WTC11 (cell line): ENCODE results near the gene TTI1. TPM values are rescaled to one million over a fixed set of nuclear protein-coding genes. Genes with fewer than 3 reads are reported as not detected.

Experiments
- ATAC-seq: fragments of 200-7000 bp; cut with Tn5 transposase; 2 replicates; pipeline ENCODE4 v1.10.0; 2021; ENCODE audit warnings: mild to moderate bottlenecking, moderate library complexity
- CTCF ChIA-PET: fragments of 300-600 bp; sonication (Branson Sonifier 250); formaldehyde crosslinking; loops from one replicate; lab custom pipeline; 2021; ENCODE audit warnings: antibody characterized with exemption; lab: Charles Lee
- POLR2A ChIA-PET: fragments of 350-600 bp; sonication (Branson Sonifier 250); formaldehyde crosslinking; loops from one replicate; lab custom pipeline; 2021; ENCODE audit warnings: antibody characterized with exemption; lab: Charles Lee
- DNase-seq: peaks from one replicate; pipeline ENCODE4 v3.0.0; 2021; ENCODE audit warnings: low spot score
- H3K27ac Mint-ChIP-seq: 2 replicates; pipeline ENCODE4 v1.8.0; 2021; ENCODE audit warnings: mixed read lengths
- H3K27me3 Mint-ChIP-seq: 2 replicates; pipeline ENCODE4 v1.8.0; 2021; ENCODE audit warnings: low read depth, mild to moderate bottlenecking, moderate library complexity, mixed read lengths
- H3K36me3 Mint-ChIP-seq: 2 replicates; pipeline ENCODE4 v1.8.0; 2021; ENCODE audit warnings: mixed read lengths
- H3K4me1 Mint-ChIP-seq: 2 replicates; pipeline ENCODE4 v1.8.0; 2022; ENCODE audit warnings: mixed read lengths
- H3K4me3 Mint-ChIP-seq: 2 replicates; pipeline ENCODE4 v1.8.0; 2021; ENCODE audit warnings: mild to moderate bottlenecking, moderate library complexity, mixed read lengths
- H3K9me3 Mint-ChIP-seq: 2 replicates; pipeline ENCODE4 v1.8.0; 2021; ENCODE audit warnings: mixed read lengths
- ATF1 ChIP-seq: sonication (generic); formaldehyde crosslinking; IDR thresholded peaks from 2 replicates; pipeline ENCODE4 v1.8.1; 2023; ENCODE audit warnings: mild to moderate bottlenecking, moderate library complexity, missing genetic modification reagents
- ATF2 ChIP-seq: sonication (generic); formaldehyde crosslinking; IDR thresholded peaks from 2 replicates; pipeline ENCODE4 v1.8.1; 2022; ENCODE audit warnings: low read depth, missing genetic modification reagents, borderline replicate concordance
- ATF3 ChIP-seq: sonication (generic); formaldehyde crosslinking; conservative IDR thresholded peaks from 2 replicates; pipeline ENCODE4 v1.8.1; 2022; ENCODE audit warnings: mild to moderate bottlenecking, missing genetic modification reagents
- CBFB ChIP-seq: sonication (generic); formaldehyde crosslinking; IDR thresholded peaks from 2 replicates; pipeline ENCODE4 v1.8.1; 2022; ENCODE audit warnings: mild to moderate bottlenecking, low read depth, missing genetic modification reagents
- CREM ChIP-seq: sonication (generic); formaldehyde crosslinking; IDR thresholded peaks from 2 replicates; pipeline ENCODE4 v1.8.1; 2022; ENCODE audit warnings: mild to moderate bottlenecking, missing genetic modification reagents, moderate library complexity
- E2F5 ChIP-seq: sonication (generic); formaldehyde crosslinking; IDR thresholded peaks from 2 replicates; pipeline ENCODE4 v1.8.1; 2022; ENCODE audit warnings: mild to moderate bottlenecking, moderate library complexity, missing genetic modification reagents
- ETV6 ChIP-seq: sonication (generic); formaldehyde crosslinking; IDR thresholded peaks from 2 replicates; pipeline ENCODE4 v1.8.1; 2022; ENCODE audit warnings: mild to moderate bottlenecking, missing genetic modification reagents
- FOXK1 ChIP-seq: sonication (generic); formaldehyde crosslinking; IDR thresholded peaks from 2 replicates; pipeline ENCODE4 v1.8.0; 2022; ENCODE audit warnings: mild to moderate bottlenecking, moderate library complexity, missing genetic modification reagents
- IRF2 ChIP-seq: sonication (generic); formaldehyde crosslinking; IDR thresholded peaks from 2 replicates; pipeline ENCODE4 v1.8.0; 2022; ENCODE audit warnings: low read depth, missing genetic modification reagents, borderline replicate concordance
- KAT7 ChIP-seq: sonication (generic); formaldehyde crosslinking; IDR thresholded peaks from 2 replicates; pipeline ENCODE4 v1.8.1; 2023; ENCODE audit warnings: missing genetic modification reagents, mild to moderate bottlenecking, borderline replicate concordance
- NFATC4 ChIP-seq: fragments of 250-450 bp; sonication (Bioruptor Pico); IDR thresholded peaks from 2 replicates; pipeline ENCODE4 v1.9.0; 2021; ENCODE audit warnings: mild to moderate bottlenecking
- NR3C1 ChIP-seq: sonication (generic); formaldehyde crosslinking; conservative IDR thresholded peaks from 2 replicates; pipeline ENCODE4 v1.8.1; 2023; ENCODE audit warnings: low read depth, mild to moderate bottlenecking, missing genetic modification reagents
- OVOL2 ChIP-seq: fragments of 250-450 bp; sonication (Bioruptor Pico); IDR thresholded peaks from 2 replicates; pipeline ENCODE4 v1.9.0; 2021; ENCODE audit warnings: mild to moderate bottlenecking, borderline replicate concordance
- PREB ChIP-seq: sonication (generic); formaldehyde crosslinking; IDR thresholded peaks from 2 replicates; pipeline ENCODE4 v1.8.1; 2022; ENCODE audit warnings: mild to moderate bottlenecking, missing genetic modification reagents, moderate library complexity, borderline replicate concordance
- RELA ChIP-seq: sonication (generic); formaldehyde crosslinking; IDR thresholded peaks from 2 replicates; pipeline ENCODE4 v1.8.1; 2022; ENCODE audit warnings: missing genetic modification reagents, mild to moderate bottlenecking, borderline replicate concordance
- SMAD4 ChIP-seq: sonication (generic); formaldehyde crosslinking; IDR thresholded peaks from 2 replicates; pipeline ENCODE4 v1.8.0; 2022; ENCODE audit warnings: mild to moderate bottlenecking, missing genetic modification reagents
- SOX15 ChIP-seq: fragments of 250-450 bp; sonication (Bioruptor Pico); IDR thresholded peaks from 2 replicates; pipeline ENCODE4 v1.9.0; 2021; ENCODE audit warnings: mild to moderate bottlenecking
- TEAD1 ChIP-seq: sonication (generic); formaldehyde crosslinking; IDR thresholded peaks from 2 replicates; pipeline ENCODE4 v1.8.0; 2022; ENCODE audit warnings: mild to moderate bottlenecking, missing genetic modification reagents
- ZNF219 ChIP-seq: sonication (generic); formaldehyde crosslinking; IDR thresholded peaks from 2 replicates; pipeline ENCODE4 v1.8.0; 2023; ENCODE audit warnings: missing genetic modification reagents, mild to moderate bottlenecking, borderline replicate concordance
- ZNF232 ChIP-seq: sonication (generic); formaldehyde crosslinking; IDR thresholded peaks from 2 replicates; pipeline ENCODE4 v1.8.0; 2022; ENCODE audit warnings: mild to moderate bottlenecking, missing genetic modification reagents
- ZNF263 ChIP-seq: sonication (generic); formaldehyde crosslinking; IDR thresholded peaks from 2 replicates; pipeline ENCODE4 v1.8.1; 2022; ENCODE audit warnings: low read depth, mild to moderate bottlenecking, moderate library complexity, missing genetic modification reagents
- ZNF317 ChIP-seq: sonication (generic); formaldehyde crosslinking; IDR thresholded peaks from 2 replicates; pipeline ENCODE4 v1.8.1; 2023; ENCODE audit warnings: low read depth, mild to moderate bottlenecking, moderate library complexity, missing genetic modification reagents, borderline replicate concordance
- ZNF396 ChIP-seq: fragments of 250-450 bp; sonication (Bioruptor Pico); IDR thresholded peaks from 2 replicates; pipeline ENCODE4 v1.8.0; 2021; ENCODE audit warnings: mild to moderate bottlenecking, moderate library complexity, borderline replicate concordance
- total RNA-seq: library from RNA; stranded (reverse); gene quantifications from 3 replicates; pipeline ENCODE4 v1.2.3, GENCODE V29; 2021
- TF ChIP-seq, protein P1 (sequence below): sonication (generic); formaldehyde crosslinking; IDR thresholded peaks from 2 replicates; pipeline ENCODE4 v1.8.0; 2022; ENCODE audit warnings: mild to moderate bottlenecking, missing genetic modification reagents
- TF ChIP-seq, protein P2 (sequence below): sonication (generic); formaldehyde crosslinking; IDR thresholded peaks from 2 replicates; pipeline ENCODE4 v1.8.1; 2022; ENCODE audit warnings: low read depth, mild to moderate bottlenecking, moderate library complexity, missing genetic modification reagents, borderline replicate concordance

Gene TTI1
- total RNA-seq, 1 experiment from 2014 or later = 43.5 TPM

DNA sequence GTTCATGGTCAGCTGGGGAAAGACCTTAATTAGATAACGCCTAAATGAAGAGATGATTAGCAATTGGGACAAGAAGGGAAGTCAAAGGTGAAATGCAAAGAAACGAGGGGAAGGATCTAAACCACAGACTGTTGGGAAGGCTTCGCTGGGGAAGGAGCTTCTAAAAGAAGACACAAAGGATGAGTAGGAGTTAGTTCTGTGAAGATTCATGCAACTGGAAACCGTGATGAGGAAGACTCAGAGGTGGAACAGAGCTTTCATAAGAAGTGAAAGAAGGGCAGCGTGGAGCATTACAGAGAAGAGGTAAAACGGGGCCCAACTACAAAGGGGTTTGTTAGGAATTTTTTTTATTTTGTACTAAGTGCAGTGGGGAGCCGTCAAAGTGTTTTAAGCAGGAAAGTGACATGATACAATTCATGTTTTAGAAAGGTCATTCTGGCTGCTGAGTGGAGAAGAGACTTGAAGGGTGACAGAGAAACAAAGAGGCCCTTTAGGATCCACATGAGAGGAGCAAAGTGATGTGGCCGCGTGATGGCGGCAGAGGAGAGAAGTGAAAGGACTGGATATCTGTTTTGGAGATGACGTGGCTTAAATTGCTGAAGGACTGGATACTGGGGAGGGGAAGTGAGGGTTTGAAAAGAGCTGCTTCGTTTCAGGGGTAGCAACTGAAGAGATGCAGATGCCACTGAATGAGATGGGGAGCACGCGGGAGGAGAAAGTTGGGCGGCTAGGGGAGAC lies 33.6 kb downstream of the TTI1 start (continued):
- TF ChIP-seq IRF2 (CRISPR knock-in tag) (no peak), ZNF396 (CRISPR knock-in tag) (no peak), KAT7 (CRISPR knock-in tag) (no peak), CREM (CRISPR knock-in tag) (no peak), NR3C1 (CRISPR knock-in tag) (no peak)

- Mint-ChIP-seq H3K4me1 (peaks cover 4% of the 10 kb centered on the region; the same call in 1 of the 2 replicates), H3K27me3 (no peaks in the 10 kb centered on the region), H3K9me3 (no peaks in the 10 kb centered on the region), H3K36me3 (peaks cover 63% of the 10 kb centered on the region), H3K4me3 (no peak overlapping the region), H3K27ac (no peak overlapping the region)
- ATAC-seq (no peak), DNase-seq (no peak)
- ChIA-PET POLR2A (interaction anchor here (0.6 kb wide), 1 partner anchor 189 kb away, joined by 4 read pairs; no protein-coding TSS in a partner anchor), CTCF (no interaction called here)
- TF ChIP-seq ATF3 (CRISPR knock-in tag) (no peak), SMAD4 (no peak), ZNF317 (CRISPR knock-in tag) (no peak), IRF2 (CRISPR knock-in tag) (no peak)
- TF ChIP-seq, protein P1, sequence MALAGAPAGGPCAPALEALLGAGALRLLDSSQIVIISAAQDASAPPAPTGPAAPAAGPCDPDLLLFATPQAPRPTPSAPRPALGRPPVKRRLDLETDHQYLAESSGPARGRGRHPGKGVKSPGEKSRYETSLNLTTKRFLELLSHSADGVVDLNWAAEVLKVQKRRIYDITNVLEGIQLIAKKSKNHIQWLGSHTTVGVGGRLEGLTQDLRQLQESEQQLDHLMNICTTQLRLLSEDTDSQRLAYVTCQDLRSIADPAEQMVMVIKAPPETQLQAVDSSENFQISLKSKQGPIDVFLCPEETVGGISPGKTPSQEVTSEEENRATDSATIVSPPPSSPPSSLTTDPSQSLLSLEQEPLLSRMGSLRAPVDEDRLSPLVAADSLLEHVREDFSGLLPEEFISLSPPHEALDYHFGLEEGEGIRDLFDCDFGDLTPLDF (CRISPR knock-in tag) = no peak
These were observed 35.7 kb downstream of the TTI1 start for GRCh38 chr20:37997516-37997915.

DNA sequence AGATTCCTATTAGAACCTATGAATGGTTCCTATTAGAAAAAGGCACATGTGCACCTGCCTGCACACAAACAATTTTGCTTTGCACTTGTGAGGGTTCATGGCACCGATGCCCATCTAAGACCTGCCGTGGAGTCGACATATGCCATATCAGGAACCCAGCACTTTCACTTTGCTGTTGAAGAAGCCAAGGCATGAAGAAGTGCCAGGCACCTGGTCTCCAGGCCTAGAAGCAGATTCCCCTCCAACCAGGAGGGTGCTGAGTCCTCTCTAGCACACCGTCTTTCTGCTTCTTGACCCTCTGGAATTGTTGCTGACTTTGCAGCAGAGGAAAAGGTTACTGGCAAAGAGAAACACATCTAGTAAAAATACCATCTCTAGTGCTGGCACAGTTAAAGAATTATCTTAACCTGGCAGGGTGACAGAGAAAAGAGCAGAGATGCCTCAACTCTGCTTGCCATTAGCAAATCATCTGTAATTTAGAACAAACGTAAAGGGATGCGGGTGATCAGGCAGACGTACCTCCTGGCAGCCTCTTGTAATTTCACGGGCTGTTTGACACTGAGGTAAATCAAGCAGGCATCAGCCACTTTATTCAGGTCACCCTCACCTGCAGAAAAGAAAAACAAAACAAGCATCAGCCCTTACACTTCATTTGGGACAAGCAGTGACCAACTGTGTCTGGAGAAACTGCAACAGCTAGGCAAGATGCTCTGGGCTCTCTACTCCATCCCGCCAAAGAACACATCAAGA lies 37.2 kb downstream of the TTI1 start:
- no peak for DNase-seq
- H3K4me1 Mint-ChIP-seq = peaks cover 4% of the 10 kb centered on the region; the same call in 1 of the 2 replicates
- ChIA-PET POLR2A (no interaction called here), CTCF (interaction anchor here (1.0 to 4.6 kb wide), 3 partner anchors 15 to 432 kb away, joined by 3 to 29 read pairs (median 3); no protein-coding TSS in a partner anchor)
- no peak for ATAC-seq
- H3K36me3 Mint-ChIP-seq = peaks cover 54% of the 10 kb centered on the region
- no peak overlapping the region for H3K4me3 Mint-ChIP-seq
- no peaks in the 10 kb centered on the region for H3K9me3 Mint-ChIP-seq
- H3K27ac Mint-ChIP-seq = no peak overlapping the region
- no peaks in the 10 kb centered on the region for H3K27me3 Mint-ChIP-seq
- TF ChIP-seq RELA (CRISPR knock-in tag) (no peak), ZNF396 (CRISPR knock-in tag) (no peak), CBFB (CRISPR knock-in tag) (no peak), PREB (CRISPR knock-in tag) (no peak), ZNF219 (CRISPR knock-in tag) (no peak), ETV6 (no peak), SOX15 (CRISPR knock-in tag) (no peak), KAT7 (CRISPR knock-in tag) (no peak), OVOL2 (CRISPR knock-in tag) (no peak), ATF2 (CRISPR knock-in tag) (no peak), E2F5 (no peak), ZNF263 (CRISPR knock-in tag) (no peak), ATF1 (CRISPR knock-in tag) (no peak), ZNF232 (CRISPR knock-in tag) (no peak), TEAD1 (CRISPR knock-in tag) (no peak), NFATC4 (CRISPR knock-in tag) (no peak), FOXK1 (CRISPR knock-in tag) (no peak)
- TF ChIP-seq, protein P2, sequence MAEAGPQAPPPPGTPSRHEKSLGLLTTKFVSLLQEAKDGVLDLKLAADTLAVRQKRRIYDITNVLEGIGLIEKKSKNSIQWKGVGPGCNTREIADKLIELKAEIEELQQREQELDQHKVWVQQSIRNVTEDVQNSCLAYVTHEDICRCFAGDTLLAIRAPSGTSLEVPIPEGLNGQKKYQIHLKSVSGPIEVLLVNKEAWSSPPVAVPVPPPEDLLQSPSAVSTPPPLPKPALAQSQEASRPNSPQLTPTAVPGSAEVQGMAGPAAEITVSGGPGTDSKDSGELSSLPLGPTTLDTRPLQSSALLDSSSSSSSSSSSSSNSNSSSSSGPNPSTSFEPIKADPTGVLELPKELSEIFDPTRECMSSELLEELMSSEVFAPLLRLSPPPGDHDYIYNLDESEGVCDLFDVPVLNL (CRISPR knock-in tag) = no peak
